ENCODE data around the gene LRG1.

Gene LRG1

DNA sequence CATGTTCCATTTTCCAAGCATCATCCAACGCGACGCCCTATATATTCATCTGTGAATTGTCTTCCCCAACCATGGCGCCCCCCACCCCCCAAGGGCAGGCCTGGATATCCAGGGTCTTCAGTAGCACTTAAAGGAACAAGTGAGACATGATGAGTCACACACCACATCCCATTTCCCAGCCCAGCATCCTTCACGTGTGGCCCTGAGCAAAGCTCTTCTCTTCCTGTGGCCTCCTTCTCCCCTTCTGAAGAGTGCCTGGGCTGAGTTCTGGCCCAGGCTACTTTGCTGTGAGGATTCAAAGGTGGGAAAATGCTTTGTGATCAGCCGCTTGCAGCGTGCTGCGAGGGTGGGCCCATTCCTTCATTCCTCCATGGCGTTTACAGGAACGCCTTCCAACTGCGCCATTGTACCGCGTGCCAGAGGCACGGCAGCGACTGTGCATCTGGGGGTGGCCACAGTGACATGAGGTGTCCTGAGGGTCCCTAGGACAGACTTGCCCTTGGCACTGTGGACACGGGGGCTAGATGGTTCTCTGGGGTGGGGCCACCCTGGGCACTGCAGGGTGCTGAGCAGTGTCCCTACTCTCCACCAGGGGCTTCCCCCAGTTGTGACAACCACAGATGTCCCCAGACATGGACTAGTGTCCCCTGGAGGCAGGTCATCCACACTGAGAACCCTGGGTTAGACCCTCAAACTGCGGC is 33.2 kb downstream of the LRG1 start:
- DNase-seq, result no peak

GRCh38 chr19:4505570-4506448 is 34.0 kb downstream of the LRG1 start:
- DNase-seq, result no peak

DNA sequence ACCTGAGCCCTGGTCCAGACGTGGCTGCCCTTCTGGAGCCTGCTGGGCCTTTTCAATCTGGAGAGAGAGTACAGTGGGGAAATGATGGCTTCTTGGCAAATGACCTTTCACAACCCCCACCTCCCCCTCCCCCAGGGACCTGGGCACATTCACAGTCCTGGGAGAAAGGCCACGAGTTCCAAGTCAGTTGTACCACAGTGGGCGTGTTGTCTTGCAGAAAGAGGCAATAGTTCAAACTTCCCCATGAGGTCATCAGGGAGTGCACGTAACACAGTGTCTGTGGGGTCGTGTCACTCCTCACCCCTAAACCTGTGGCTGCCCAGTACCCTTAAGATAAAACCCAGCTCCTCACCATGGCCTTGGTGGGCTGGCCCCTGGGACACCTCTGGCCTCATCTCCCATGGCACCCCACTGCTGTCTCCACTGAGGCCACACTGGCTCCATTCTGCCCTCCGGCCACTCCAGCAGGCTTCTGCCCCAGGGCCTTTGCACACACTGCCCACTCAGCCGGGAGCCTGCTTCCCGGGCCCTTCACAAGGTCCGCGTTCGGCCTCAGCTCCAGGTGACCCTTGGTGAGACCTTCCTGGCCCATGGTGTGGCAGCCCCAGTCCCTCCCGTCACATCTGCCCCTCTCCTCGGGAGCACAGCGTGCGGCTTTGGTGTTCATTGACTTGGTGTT is 34.8 kb downstream of the LRG1 start:
- no peak for DNase-seq

GRCh38 chr19:4504297-4504701 is 35.5 kb downstream of the LRG1 start:
- no peak for DNase-seq

- no peak for DNase-seq
Measured at GRCh38 chr19:4503825-4504170, 36.0 kb downstream of the LRG1 start.

GRCh38 chr19:4503132-4503824 is 36.6 kb downstream of the LRG1 start:
- DNase-seq, result no peak

- DNase-seq, result no peak
Measured at GRCh38 chr19:4502282-4503131, 37.3 kb downstream of the LRG1 start.

DNA sequence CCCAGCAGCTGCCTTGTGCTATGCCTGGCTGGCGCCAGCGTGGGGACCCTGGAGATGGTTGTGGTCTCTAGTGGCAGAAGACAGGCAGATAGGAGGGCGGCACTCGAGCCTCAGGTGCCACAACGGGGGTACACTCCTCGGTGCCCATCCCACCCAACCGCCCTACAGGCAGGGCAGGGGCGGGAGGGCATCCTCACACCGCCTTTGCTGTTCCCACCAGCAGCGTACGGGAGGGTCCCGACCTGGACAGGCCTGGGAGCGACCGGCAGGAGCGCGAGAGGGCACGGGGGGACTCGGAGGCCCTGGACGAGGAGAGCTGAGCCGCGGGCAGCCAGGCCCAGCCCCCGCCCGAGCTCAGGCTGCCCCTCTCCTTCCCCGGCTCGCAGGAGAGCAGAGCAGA is 38.1 kb downstream of the LRG1 start:
- DNase-seq, result no peak

GRCh38 chr19:4500841-4501591 is 38.8 kb downstream of the LRG1 start:
- no peak for DNase-seq

DNA sequence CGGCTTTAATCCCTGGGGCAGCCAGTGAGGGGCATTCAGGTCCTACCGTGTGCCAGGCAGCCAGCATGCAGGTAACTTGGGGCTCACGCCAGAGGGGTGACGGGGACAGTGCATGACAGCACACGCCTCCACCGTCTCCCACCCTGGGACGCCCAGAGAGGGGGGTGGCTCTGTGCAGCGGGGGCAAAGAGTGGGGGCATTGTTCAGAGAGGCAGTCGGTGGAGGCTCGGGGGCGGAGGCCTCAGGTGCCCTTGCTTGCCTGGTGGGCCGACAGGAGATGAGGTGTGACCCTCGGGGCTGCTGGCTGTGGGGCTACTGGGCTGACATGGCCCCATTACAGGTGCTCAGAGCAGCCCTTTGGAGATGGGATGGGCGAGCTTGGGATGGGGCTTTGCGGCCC is 40.0 kb downstream of the LRG1 start:
- no peak for DNase-seq

DNA sequence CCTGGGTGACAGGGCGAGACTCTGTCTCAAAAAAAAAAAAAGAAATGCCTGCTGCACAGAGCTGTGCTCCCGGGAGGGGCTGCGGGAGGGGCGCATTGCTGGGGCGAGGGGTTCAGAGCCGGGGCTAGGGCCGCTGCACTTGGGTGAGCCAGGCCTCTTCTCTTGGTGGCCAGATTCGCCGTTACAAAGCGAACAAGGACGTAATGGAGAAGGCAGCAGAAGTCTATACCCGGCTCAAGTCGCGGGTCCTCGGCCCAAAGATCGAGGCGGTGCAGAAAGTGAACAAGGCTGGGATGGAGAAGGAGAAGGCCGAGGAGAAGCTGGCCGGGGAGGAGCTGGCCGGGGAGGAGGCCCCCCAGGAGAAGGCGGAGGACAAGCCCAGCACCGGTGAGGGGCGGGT is 40.5 kb downstream of the LRG1 start:
- no peak for DNase-seq

- no peak for DNase-seq
Measured at GRCh38 chr19:4498694-4499093, 41.1 kb downstream of the LRG1 start.

- no peak for DNase-seq
Measured at GRCh38 chr19:4497770-4498389, 42.0 kb downstream of the LRG1 start.

DNA sequence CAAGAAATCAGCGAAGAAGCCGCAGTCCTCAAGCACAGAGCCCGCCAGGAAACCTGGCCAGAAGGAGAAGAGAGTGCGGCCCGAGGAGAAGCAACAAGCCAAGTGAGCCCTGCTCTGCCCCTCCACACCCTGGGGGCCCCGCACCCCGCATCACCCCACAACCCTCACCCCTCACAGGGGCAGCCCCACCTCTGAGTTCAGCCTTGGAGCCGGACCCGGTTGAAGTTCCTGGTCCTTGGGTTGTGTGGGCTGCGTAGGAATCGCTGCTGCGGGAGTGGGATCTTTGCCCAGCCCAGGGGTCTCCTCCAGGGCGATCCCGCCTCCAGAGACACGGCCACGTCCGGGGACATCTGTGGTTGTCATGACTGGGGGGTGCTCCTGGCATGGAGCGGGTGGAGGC is 43.5 kb downstream of the LRG1 start:
- no peak for DNase-seq

DNA sequence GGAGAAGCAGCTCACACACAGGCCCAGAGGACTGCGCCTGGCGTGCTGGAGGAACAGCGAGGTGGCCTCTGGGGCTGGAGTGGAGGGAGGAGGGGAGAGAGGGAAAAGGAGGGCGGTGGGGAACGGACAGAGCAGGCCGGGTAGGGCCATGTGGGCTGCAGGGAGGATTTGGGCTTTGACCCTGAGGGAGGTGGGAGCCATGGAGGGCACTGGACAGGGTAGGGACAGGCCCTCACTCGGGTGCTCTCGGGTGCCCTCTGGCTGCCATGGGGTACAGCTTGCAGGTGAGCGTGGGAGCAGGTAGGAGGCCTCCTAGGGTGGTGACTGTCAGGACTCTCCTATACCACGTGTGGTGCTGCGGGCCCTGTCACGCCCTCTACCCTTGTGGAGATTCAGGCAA is 44.4 kb downstream of the LRG1 start:
- no peak for DNase-seq

DNA sequence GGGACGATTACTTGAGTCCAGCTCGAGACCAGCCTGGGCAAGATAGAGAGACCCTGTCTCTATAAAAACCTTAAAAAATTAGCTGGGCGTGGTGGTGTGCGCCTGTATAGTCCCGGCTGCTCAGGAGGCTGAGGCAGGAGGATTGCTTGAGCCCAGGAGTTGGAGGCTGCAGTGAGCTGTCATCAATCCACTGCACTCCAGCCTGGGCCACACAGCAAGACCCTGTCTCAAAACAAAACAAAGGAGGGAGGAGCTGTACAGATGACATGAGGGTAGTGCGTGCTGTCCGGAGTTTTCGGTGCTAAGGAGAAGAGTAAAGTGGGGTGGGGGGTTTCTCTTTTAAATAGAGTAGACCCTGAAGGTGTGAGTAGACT is 45.2 kb downstream of the LRG1 start:
- DNase-seq, result no peak

- no peak for DNase-seq
Measured at GRCh38 chr19:4493929-4494690, 45.7 kb downstream of the LRG1 start.

DNA sequence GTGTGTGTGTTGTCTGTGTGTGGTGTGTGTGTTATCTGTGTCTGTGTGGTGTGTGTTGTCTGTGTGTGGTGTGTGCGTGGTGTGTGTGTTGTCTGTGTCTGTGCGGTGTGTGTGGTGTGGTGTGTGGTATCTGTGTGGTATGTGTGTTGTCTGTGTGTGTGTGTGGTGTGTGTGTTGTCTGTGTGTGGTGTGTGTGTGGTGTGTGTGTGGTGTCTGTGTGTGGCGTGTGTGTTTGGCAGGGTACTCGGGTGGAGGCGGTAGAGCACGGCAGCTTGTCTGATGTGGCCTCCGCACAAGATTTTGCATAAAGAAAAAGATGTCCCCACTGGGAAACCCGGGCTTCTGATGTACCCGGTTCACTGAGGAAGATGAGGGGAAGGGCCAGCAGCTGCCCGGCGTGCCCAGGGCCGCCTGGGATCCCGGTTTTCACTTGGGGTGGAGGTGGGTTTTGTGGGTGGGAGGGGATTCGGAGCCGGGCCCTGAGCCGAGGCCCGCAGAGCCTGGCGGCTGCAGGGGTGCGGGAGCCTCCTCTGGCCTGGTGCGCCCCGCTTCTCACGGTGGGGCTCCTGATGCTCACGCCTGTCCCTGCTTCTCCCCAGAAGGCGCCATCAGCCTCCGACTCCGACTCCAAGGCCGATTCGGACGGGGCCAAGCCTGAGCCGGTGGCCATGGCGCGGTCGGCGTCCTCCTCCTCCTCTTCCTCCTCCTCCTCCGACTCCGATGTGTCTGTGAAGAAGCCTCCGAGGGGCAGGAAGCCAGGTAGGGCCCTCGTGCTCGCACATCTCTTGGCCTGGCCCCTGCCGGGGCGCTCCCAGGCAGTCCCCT is 46.5 kb downstream of the LRG1 start:
- no peak for DNase-seq

DNA sequence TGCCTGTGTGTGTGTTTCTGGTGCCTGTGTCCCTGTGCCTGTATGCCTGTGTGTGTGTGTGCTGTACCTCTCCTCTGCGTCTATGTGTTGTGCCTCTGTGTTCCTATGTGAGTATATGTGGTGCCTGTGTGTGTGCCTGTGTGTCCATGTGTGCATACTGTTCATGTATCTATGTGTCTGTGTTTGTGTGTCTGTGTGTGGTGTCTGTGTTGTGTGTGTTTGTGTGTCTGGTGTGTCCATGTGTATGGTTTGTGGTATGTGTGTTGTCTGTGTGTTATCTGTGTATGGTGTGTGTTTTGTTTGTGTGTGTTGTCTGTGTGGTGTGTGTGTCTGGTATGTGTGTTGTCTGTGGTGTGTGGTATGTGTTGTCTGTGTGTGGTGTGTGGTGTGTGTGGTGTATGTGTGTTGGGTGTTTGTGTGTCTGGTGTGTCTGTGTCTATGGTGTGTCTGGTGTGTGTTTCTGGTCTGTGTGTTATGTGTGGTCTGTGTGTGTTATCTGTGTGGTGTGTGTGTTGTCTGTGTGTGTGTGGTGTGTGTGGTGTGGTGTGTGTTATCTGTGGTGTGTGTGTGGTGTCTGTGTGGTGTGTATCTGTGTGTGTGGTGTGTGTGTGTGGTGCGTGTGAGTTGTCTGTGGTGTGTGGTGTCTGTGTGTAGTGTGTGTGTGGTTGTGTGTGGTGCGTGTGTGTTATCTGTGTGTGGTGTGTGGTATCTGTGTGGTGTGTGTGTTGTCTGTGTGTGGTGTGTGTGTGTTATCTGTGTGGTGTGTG is 47.3 kb downstream of the LRG1 start:
- no peak for DNase-seq

Data from NCI-H1092 (cell line).